Gastroesophageal sphincter (tissue), 4 donors: Measurements from ENCODE around the gene PRG3. TPM values are rescaled to one million over a fixed set of nuclear protein-coding genes. Genes with fewer than 3 reads are reported as not detected.

Experiments
- ATAC-seq: fragments of 150-250 bp; one replicate; pipeline ENCODE4 v1.9.1; 2016; ENCODE audit warnings: mild to moderate bottlenecking, moderate library complexity
- H3K27ac ChIP-seq, 4 donors: fragments of 200-600 bp; sonication (generic) in 3 of 4; 1 replicate in 3 of 4; 2 replicates in 1 of 4; pipeline ENCODE4 v1.5.1; 2016 to 2019
- H3K27me3 ChIP-seq: fragments of 200-600 bp; sonication (generic); one replicate; pipeline ENCODE4 v1.5.1; 2019
- H3K36me3 ChIP-seq, 2 donors: fragments of 200-600 bp; sonication (generic); one replicate each; pipeline ENCODE4 v1.5.1; 2019; ENCODE audit warnings: control low read depth in 1 of 2
- H3K4me1 ChIP-seq, 3 donors: fragments of 200-600 bp; sonication (generic); 1 replicate in 2 of 3; 2 replicates in 1 of 3; pipeline ENCODE4 v1.5.1; 2016 to 2019; ENCODE audit warnings: control low read depth in 2 of 3
- H3K4me3 ChIP-seq, 2 donors: fragments of 200-600 bp; sonication (generic); one replicate each; pipeline ENCODE4 v1.5.1; 2019; ENCODE audit warnings: mild to moderate bottlenecking in 1 of 2, moderate library complexity in 1 of 2
- H3K9me3 ChIP-seq, 3 donors: fragments of 200-600 bp; sonication (generic); one replicate each; pipeline ENCODE4 v1.5.1; 2017 to 2019; ENCODE audit warnings: control low read depth in 2 of 3
- CTCF ChIP-seq, 4 experiments: fragments of 200-600 bp in 2 of 4; fragments of 450-650 bp in 2 of 4; sonication (generic) in 1 of 4; IDR thresholded peaks; one replicate each; pipeline ENCODE4 v1.5.1; 2017 to 2019; ENCODE audit warnings: antibody characterized with exemption in 4 of 4, mild to moderate bottlenecking in 2 of 4, moderate library complexity in 2 of 4
- EP300 ChIP-seq: sonication (generic); formaldehyde crosslinking; IDR thresholded peaks from one replicate; pipeline ENCODE4 v1.6.1; 2017; ENCODE audit warnings: antibody characterized with exemption, mild to moderate bottlenecking
- POLR2A ChIP-seq, 2 donors: fragments of 450-650 bp; IDR thresholded peaks; one replicate each; pipeline ENCODE4 v1.6.1; 2017; ENCODE audit warnings: antibody characterized with exemption in 2 of 2, mild to moderate bottlenecking in 2 of 2, moderate library complexity in 1 of 2
- POLR2AphosphoS5 ChIP-seq: sonication (generic); formaldehyde crosslinking; IDR thresholded peaks from one replicate; pipeline ENCODE4 v1.6.1; 2017; ENCODE audit warnings: antibody characterized with exemption
- WGBS, 2 donors: methylation state at CpG; one replicate each; pipeline ENCODE4 v1.1.5; 2018; ENCODE audit warnings: low coverage in 1 of 2; 5-methylcytosine and 5-hydroxymethylcytosine counted together
- total RNA-seq, 4 donors: library from RNA; depleted of rRNA; stranded (reverse); fragments of >200 nt; gene quantifications; one replicate each; pipeline ENCODE4 v1.1.0, GENCODE V29; 2016

Gene PRG3
- not detected for total RNA-seq

DNA sequence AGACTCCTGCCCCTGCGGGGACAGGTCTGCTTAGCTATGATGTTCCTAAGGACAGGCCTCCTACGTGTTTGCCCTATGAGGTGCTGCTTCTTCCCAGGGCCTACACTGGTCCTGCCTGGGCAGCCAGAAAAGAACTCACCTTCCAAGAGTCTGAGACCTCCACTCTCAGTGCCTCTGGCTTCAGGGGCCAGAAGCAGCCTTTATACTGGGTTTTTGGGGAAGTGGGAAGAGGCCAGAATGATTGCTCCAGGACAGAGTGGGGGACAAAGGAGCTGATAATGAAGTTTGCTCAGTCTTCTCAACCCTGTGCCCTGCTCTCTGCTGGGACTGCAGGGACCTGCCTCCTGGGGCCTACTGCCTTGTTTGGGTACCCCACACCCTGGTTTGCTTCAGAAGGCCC lies at the start of gene PRG3:
Gene PRG3 (minus strand): TSS at position 176 of the 400 bp plus-strand sequence. CDS start 442 bp downstream, outside the sequence.
- Histone ChIP-seq H3K4me1 (no peaks in the 10 kb centered on the region), H3K9me3 (no peaks in the 10 kb centered on the region), H3K4me3 (no peak within 1 kb of the TSS), H3K36me3 (no peaks in the 10 kb centered on the region), H3K27me3 (peaks cover 15% of the 10 kb centered on the region), H3K27ac (no peak within 1 kb of the TSS)
- WGBS, 2 donors: 86% methylated on average over 1 of the region's 2 CpGs; no CpG with 5 or more reads in 1 of the 2 donors
- TF ChIP-seq POLR2AphosphoS5 (no peak), CTCF (IDR thresholded peaks at IDR 0.05) (no peak), EP300 (no peak), POLR2A (IDR thresholded peaks at IDR 0.05) (no peak)
- ATAC-seq: no peak

DNA sequence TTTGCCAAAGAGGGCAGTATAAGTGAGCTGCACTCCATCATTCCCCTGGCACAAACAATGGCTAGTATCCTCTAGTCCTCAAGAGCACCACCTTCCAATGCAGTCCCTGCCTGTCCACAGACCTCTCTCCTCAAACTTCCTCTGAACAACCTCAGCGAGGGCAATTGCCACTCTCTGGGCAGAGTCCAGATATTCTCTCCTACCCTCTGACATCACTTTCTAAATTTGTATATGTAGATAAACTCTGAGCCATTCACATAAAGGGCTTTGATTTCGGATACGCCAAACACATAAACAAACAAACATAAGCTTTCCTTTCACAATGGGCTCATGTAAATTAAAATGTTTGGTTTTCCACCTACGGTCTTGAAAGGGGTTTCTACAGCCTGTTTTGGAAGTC lies 49.0 kb upstream of the PRG3 start:
- no peak for TF ChIP-seq CTCF (IDR thresholded peaks at IDR 0.05)
- TF ChIP-seq EP300: no peak
- no peak for TF ChIP-seq POLR2AphosphoS5
- no peak for TF ChIP-seq POLR2A (IDR thresholded peaks at IDR 0.05)
- Histone ChIP-seq H3K27ac (peak overlapping the region in 1 of 4 donors; percentile 96), H3K9me3 (no peaks in the 10 kb centered on the region), H3K4me3 (no peak overlapping the region), H3K27me3 (no peaks in the 10 kb centered on the region), H3K36me3 (no peaks in the 10 kb centered on the region), H3K4me1 (peaks cover 16 to 78% (median 34%) of the 10 kb centered on the region in 3 donors)
- ATAC-seq: no peak
- 77 to 84% methylated on average over 4 of the region's 4 CpGs for WGBS, 2 donors

DNA sequence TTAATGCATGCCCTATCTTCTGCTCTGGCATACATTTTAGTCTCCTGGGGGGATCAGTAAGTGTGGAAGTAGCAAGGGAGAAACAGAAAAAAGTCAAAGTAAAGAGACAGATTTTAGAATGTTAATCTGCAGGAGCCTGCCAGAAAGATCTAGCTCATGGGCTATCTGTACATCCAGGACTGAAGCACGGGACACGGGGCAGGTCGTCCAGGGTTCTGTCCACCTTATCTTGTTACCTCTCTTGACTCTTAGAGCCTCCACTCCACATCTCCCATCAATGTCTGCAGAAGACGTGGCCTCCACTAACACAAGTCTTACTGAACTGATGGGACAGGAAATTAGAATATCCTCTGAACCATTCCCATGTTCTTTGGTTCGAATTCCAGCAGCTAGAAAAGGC lies 47.7 kb upstream of the PRG3 start:
- ATAC-seq: no peak
- Histone ChIP-seq H3K4me1 (peaks cover 18 to 78% (median 45%) of the 10 kb centered on the region in 3 donors), H3K27ac (peak overlapping the region; percentile 96 to 99 (median 98)), H3K27me3 (no peaks in the 10 kb centered on the region), H3K9me3 (no peaks in the 10 kb centered on the region), H3K4me3 (no peak overlapping the region), H3K36me3 (peaks cover 0 to 6% of the 10 kb centered on the region in 2 donors)
- TF ChIP-seq EP300 (no peak), POLR2A (IDR thresholded peaks at IDR 0.05) (no peak), POLR2AphosphoS5 (no peak), CTCF (IDR thresholded peaks at IDR 0.05) (no peak)
- 67 to 85% methylated on average over 1 to 5 of the region's 5 CpGs for WGBS, 2 donors

- H3K4me1 ChIP-seq: peaks cover 18 to 86% (median 45%) of the 10 kb centered on the region in 3 donors
- H3K4me3 ChIP-seq: peak overlapping the region in 1 of 2 donors; percentile 66
- H3K27me3 ChIP-seq: no peaks in the 10 kb centered on the region
- TF ChIP-seq POLR2AphosphoS5: no peak
- TF ChIP-seq POLR2A (IDR thresholded peaks at IDR 0.05): no peak
- no peak for TF ChIP-seq CTCF (IDR thresholded peaks at IDR 0.05)
- no peak for TF ChIP-seq EP300
- peak; percentile 46 for ATAC-seq
- WGBS, 2 donors: 16 to 44% methylated on average over 1 to 7 of the region's 8 CpGs
- H3K9me3 ChIP-seq: no peaks in the 10 kb centered on the region
- H3K36me3 ChIP-seq: peaks cover 0 to 16% of the 10 kb centered on the region in 2 donors
- peak overlapping the region; percentile 96 to 99 (median 98) for H3K27ac ChIP-seq
Measured at GRCh38 chr11:57427727-57428082, 46.8 kb upstream of the PRG3 start.

DNA sequence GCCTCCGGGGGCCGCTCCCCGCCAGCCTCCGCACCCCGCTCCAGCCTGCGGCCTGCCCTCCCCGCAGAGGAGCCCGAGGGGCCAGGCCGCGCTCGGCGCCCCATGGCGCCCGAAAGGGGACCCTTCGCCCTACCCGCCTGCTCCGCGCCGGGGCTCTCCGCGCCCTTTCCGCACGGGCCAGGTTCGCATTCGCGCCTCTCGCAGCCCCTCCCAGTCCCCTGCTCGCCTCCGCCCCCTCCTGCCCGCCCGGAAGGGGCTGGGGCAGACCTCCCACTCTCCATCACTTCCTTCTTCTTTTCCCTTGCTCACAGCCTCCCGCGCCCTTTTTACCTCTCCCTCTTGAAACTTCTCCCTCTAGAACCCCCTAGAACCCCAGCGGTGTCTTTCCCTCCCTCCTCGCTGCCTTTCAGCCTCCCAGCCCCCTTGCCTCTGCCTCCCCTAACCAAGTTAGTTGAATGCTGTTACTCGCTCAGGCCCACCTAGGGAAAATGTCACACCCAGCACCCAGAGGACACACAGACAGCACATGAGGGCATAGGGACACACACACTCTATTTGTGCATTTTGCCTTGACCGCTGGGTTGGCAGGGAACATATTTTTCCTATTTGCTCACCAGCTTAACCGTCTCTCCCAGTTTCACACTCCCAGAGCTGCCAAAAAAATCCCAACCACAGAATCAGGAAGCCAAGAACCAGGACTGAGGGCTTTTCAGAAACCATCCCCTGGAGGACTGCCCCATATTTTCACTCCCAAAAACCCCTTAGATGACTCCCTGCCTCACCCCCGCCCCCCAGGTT lies 46.2 kb upstream of the PRG3 start, which contains the start of gene SLC43A3:
Gene SLC43A3 (minus strand): TSS at position 193 of the 798 bp plus-strand sequence. CDS start 949 bp downstream, outside the sequence.
- Histone ChIP-seq H3K27ac (peak within 1 kb of the TSS; percentile 96 to 99 (median 98)), H3K27me3 (no peaks in the 10 kb centered on the region), H3K36me3 (peaks cover 0 to 21% of the 10 kb centered on the region in 2 donors), H3K4me3 (peak within 1 kb of the TSS; percentile 59 to 66), H3K4me1 (peaks cover 18 to 85% (median 45%) of the 10 kb centered on the region in 3 donors), H3K9me3 (no peaks in the 10 kb centered on the region)
- peak; percentile 62 for ATAC-seq
- WGBS, 2 donors: 1 to 4% methylated on average over 17 to 36 of the region's 39 CpGs
- peak; percentile 45 to 50 for TF ChIP-seq POLR2A (IDR thresholded peaks at IDR 0.05)
- peak; percentile 86 for TF ChIP-seq POLR2AphosphoS5
- TF ChIP-seq CTCF (IDR thresholded peaks at IDR 0.05): no peak
